Stimulated activated CD4-positive, alpha-beta T cell treated with anti-CD3 and anti-CD28 coated beads, Interleukin-1b, Interleukin-23, amount 100 ng/mL, for 1 hour (primary cell): Measurements from ENCODE around the gene GRK2.

Experiments used
- DNase-seq, 2 donors: peaks; one replicate each; pipeline ENCODE4 v3.0.0-alpha.2; 2020; ENCODE audit warnings: low read depth in 2 of 2

The GRK2 gene

DNA sequence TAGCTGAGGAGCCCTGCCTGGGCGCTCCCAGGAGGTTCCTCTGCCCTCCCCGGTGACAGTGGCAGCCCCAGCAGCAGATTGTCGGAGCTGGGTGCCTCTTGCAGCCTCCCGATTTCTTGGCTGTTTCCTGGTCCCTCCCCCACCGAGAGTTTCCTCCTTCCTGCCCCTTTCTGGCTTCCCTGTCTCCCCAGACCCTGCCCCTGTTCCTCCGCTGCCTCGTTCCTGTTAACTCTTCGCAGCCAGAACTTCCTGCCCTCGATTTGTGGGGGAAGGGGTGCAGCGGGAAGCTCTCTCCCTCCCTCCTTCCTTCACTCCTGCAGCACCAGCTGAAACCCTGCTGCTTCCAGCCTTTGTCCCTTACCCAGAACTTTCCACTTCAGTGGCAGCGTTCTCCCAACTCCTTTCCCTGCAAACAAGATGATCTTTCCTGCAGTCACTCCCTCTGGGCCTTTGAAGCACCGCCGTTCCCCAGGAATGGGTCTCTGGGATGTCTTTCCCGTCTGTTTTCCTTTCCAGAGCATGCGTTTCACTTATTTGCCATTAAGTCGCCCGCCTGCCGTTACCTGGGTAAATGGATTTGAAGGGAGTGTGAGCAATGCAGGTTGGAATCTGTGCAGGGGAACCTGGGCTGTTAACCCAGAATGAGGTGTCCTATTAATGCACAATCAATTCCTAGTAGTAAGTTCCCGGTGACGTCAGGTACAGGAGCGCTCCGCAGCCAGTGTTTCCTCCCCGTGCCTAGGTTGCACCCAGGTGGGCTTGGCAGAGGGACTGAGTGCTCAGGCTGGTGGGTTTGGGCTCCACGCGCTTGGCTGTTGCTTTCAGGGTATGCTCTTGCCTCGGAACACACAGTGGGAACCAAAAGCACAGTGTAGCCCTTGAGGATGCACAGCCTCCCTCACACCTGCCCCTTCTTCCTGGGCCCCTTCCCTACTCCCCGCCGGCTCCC lies 4.3 kb downstream of the GRK2 start:
- DNase-seq = no peak

DNA sequence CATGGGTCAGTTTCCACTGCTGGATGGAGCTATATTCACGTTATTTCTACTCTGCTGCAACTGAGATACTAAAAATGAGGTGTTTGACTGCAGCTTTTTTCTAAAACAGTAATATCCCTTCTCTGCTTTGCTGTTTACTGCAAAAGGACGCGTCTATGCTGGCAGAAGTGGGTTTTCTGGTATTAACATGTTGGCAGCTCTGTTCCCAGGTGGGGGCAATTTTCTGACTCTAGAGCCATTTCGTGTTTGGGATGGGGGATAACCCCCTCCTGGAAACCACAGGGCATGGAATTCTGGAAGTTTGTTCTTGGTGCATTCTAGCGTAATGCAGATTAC lies 4.9 kb downstream of the GRK2 start:
- no peak for DNase-seq

DNA sequence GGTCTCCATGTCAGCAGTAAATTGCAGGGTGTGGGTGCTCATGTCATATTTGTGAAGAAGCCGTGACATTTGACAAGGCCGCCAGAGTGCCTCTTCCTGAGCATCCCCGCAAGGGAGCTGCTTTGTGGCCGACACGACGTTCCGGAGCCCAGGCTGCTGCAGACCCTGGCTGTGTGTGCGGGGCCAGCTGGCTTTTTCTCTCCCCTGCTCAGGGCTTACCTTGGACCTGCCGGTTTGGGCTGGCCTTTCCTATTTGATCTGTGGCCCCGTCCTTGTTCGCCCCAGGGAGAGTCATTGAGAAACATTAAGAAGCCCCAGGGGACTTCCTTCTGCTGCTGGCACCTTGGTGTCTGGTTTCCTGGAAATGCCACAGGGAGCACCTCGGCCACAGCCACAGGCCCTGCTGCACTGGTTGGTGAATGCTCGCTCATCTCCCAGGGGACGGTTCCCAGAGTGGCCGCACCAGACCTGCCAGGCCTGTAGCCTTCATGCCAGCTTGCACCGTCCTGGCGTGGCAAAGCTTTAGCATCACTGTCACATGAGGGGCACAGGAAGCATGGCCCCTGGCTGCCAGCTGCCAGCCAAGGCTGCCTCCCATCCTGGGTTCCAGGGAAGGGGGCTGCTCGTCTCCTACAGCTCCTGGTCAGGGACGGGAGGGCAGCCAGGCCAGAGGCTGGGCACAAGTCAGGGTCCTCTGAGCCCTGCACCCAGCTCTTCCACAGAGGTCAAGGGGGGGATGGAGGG lies 5.4 kb downstream of the GRK2 start:
- DNase-seq = no peak

DNA sequence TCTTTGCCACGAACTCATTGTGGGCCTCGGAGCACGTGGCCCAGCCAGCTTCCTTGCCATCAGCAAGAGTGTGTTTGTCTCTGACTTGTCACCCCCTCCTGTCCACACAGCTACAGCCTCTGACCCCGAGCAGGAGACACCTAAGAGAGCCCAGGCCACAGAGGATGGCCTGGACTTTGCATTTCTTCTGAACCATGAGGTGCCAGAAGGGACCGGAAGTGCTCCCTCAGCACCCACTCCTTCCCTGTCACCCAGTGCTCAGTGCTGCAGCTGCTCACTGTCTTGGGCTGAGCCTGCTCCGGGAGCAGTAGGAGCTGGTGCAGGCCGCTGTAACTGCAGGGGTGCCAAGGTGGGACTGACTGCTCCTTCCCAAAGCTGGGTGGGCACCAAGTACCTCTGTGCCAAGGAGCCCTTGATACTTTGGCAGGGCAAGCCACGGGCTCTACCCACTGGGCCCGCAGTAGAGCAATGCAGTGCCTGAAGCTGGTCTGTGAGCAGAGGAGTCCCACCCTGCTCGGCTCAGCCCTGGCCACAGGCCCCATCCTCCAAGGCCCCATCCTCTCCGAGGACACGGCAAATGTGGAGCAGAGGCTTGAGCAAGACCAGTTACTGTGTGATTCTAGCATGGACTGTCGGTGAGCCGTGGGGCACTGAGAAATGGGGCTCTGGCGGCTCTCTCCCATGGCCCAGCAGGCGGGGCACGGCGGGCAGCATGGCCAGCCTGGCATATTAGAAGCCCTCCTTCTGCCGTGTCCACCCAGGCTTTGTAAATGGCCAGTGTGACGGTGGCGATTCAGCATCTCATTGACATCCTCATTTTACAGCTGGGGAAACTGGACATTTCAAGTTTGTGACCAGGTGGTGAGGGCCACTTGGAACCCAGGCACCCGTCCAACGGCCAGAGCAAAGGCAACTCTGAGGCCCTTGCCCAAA lies 6.3 kb downstream of the GRK2 start:
- no peak for DNase-seq

DNA sequence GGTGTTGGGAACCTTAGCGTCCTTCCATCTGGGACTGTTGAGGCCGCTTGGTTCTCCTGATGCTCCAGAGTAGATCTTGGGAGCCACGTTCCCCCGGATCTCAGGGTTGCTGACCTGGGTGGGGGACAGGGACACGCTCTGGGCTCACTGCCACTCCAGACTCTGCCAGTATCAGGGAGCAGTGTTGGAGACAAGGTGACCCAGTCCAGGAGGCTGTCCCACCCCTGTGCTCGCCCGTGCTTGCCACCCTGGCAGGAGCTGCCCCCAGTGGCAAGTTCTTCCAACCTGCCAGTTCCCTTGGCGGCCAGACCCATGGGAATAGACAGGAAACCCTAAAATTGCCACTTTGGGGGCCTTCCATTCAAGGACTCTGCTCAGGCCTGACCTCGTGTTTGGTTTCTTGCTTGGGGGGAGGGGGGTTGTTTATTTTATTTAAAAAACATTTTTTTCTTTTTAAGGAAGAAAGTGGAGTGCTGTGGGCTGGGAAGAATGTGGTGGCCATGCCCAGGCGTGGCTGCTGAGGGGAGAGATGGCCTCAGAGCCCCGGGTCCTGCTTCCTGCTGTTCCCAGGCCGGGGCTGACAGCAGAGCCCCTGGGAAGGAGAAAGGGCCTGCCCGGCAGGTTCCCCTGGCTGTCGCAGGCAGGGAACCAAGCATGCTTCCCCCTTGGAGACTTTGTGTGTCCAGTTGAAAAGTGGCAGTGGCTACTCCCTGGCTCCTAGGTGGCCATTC lies 7.2 kb downstream of the GRK2 start:
- DNase-seq = no peak

DNA sequence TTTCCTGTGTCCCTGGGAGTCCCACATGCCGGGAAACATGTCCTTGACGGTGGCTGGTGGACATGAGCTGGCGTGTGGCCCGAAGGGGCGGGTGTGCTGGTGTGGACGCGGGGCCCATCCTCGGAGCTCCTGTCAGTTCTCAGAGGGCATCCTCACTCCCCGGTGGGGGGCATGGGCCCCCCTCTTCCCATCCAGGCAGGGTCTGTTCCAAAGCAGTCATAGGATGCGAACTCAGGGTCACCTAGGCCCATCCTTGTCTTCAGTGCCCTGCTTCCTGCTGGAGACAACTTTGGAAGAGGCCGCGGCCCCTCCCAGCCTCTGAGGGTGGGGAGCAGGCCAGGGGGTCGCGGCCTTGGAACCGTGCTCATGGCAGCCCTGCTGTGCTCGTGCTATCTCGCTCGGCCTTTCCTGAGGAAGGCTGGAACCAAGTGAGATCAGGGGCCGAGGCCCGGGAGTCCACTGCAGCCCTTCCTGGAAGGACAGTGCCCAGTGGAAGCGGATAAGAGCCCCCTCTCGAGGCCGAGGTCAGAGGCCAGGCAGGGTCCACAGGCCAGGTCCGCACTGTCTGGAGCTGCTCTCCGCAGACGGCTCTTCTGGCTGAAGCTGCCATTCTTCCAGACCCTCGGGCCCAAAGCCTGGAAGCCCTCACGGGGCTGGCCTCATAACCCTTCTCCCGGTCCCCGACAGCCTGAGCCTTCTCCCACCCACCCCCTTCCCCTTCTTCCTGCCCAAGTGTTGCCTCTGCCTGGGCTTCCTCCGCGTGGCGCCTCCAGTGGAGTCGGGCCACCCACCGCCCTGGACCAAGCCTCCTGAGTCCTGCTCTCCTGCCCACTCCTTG lies 8.7 kb downstream of the GRK2 start:
- DNase-seq = no peak

- DNase-seq = no peak
Measured at GRCh38 chr11:67275606-67276409, 9.5 kb downstream of the GRK2 start.

DNA sequence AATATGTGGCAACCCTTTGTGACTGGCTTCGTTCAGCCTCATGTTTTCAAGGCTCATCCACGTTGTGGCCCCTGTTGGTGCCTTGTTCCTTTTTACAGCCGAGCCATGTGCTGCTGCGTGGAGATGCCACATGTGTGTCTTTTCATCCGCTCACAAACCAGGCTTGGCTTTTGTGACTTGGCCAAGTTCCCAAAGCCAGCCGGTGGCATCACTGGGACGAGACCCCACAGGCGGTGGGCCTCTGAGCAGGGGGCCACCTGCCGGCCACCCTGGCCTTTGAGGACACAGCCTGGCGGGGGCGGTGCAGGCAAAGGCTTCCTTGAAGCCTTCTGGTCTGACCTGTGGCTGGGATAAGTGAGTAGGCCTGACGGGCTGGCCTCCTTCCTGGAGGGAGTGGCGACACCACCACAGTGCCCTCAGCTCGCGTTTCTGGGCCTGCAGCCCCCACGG lies 10.5 kb downstream of the GRK2 start:
- no peak for DNase-seq

- DNase-seq = peak; percentile 74 to 82
Measured at GRCh38 chr11:67277231-67277961, 11.1 kb downstream of the GRK2 start.

GRCh38 chr11:67278135-67278938 lies 12.1 kb downstream of the GRK2 start:
- DNase-seq = no peak

DNA sequence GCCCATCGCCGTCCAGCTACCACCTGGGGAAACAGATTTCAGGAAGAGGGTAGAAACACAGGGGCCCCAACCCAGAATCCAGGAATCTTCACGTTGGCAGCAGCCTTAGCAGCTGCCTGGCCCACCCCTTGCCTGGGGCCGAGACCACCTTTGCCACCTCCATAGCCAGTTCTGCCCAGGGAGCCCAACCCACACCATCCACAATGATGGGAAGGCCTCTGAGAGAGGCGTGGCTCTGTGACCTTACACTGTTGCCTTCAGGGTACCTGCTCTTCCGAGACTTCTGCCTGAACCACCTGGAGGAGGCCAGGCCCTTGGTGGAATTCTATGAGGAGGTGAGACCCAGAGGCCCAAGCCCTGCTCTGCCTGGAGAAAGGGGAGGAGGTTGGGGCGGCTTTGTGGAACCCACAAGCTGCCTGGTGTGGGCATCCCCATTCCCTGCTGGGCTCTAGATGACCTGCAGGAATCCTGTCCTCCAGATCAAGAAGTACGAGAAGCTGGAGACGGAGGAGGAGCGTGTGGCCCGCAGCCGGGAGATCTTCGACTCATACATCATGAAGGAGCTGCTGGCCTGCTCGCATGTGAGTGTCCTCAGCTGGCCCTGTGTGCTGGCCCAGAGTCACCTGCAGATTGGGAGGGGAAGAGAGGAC lies 12.8 kb downstream of the GRK2 start:
- DNase-seq = no peak

GRCh38 chr11:67279589-67280340 lies 13.5 kb downstream of the GRK2 start:
- DNase-seq = no peak

DNA sequence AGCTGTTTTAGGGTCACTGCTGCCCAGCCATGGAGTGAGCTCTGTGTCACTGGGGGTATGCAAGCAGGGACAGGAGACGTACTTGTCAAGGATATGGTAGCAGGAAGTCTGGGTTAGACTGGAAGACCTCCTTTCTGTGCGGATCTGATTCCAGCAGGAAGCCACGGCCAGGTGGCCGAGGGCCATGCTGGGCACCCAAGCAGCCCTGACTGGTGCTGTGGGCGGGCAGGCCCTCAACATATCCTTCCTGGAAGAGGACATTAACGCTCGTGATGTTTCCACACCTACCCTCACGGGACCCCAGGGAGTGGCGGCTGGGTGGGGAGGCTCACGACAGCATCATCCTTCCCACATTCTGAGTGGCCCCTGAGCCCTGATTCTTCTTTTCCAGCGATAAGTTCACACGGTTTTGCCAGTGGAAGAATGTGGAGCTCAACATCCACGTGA lies 14.1 kb downstream of the GRK2 start:
- DNase-seq = no peak

DNA sequence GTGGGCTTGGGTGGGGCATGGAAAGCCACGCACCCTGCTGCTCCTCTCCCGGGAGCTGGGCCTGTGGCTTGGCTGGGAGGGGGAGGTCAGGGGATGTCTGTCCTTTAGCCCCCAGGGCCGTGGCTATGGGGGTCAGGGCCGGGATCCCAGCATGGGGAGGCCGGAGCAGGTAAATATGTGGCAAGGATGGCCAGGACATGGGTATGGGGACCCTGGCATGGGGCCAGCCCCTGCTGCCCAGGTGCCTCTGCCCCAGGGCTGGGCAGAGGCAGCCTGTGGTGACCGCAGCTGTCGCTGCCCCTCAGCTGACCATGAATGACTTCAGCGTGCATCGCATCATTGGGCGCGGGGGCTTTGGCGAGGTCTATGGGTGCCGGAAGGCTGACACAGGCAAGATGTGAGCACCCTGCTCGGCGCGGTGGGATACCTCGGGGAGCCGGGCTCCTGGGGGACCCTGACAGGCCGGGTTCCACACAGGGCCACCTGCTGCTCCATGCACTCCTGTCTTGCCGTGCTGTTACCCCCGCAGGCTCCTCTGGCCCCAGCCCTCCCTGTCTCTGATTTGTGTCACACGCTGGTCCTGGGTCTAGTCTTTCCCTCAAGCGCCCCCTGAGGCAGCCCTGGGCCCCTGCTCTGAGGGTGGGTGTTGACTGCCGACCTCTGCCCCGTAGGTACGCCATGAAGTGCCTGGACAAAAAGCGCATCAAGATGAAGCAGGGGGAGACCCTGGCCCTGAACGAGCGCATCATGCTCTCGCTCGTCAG lies 14.7 kb downstream of the GRK2 start:
- no peak for DNase-seq

DNA sequence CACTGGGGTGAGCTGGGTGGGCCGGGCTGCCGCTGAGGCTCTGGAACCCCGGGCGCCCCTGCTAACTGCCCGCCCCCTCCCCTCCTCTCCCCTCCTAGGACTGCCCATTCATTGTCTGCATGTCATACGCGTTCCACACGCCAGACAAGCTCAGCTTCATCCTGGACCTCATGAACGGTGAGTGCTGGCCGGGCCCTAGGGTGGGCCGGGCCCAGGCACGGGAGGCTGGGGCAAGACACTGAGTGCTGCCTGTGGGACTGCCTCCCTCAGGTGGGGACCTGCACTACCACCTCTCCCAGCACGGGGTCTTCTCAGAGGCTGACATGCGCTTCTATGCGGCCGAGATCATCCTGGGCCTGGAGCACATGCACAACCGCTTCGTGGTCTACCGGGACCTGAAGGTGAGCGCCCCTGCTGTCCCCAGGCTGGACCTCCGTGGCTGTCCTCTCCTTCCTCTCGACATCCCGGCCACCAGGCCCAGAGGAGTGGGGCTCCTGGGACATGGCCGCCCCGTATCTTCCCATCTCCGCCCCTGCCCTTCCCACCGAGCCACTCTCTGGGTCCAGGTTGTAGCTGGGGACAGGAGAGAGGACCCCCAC lies 15.4 kb downstream of the GRK2 start:
- no peak for DNase-seq
